Muscle of arm (tissue), 14 donors: ENCODE measurements around the gene ANO2. TPM values are rescaled to one million over a fixed set of nuclear protein-coding genes. Genes with fewer than 3 reads are reported as not detected.
A peak's percentile ranks its signal among the peaks of the same experiment; 100 is the strongest.

Experiments used
- DNase-seq: peaks from one replicate; pipeline ENCODE4 v3.0.0-alpha.2; 2013
- long read RNA-seq, 11 donors: transcript quantifications; one replicate each; lab custom pipeline, GENCODE V29; 2026
- polyA plus RNA-seq, 12 donors: library from polyadenylated mRNA; unstranded; fragments of 120-200 nt; gene quantifications; one replicate each; pipeline ENCODE4 v1.2.1, GENCODE V29; 2013; ENCODE audit not compliant: insufficient read length in 12 of 12

Gene ANO2
- 1 to 10 TPM in 10 of 12 donors, not detected in 2; 2.6 to 5.3 (median 4.5) TPM for polyA plus RNA-seq
- long read RNA-seq, donor 1, result 0 reads
- long read RNA-seq, donor 2, result 0 reads
- long read RNA-seq, donor 3, result 0 reads
- long read RNA-seq, donor 4, result 0 reads
- long read RNA-seq, donor 5, result 0 reads
- long read RNA-seq, donor 6, result 0 reads
- long read RNA-seq, donor 7, result 0 reads
- long read RNA-seq, donor 8, result 0 reads
- long read RNA-seq, donor 9, result 0 reads
- long read RNA-seq, donor 10, result 0 reads
- long read RNA-seq, donor 11, result 0 reads

DNA sequence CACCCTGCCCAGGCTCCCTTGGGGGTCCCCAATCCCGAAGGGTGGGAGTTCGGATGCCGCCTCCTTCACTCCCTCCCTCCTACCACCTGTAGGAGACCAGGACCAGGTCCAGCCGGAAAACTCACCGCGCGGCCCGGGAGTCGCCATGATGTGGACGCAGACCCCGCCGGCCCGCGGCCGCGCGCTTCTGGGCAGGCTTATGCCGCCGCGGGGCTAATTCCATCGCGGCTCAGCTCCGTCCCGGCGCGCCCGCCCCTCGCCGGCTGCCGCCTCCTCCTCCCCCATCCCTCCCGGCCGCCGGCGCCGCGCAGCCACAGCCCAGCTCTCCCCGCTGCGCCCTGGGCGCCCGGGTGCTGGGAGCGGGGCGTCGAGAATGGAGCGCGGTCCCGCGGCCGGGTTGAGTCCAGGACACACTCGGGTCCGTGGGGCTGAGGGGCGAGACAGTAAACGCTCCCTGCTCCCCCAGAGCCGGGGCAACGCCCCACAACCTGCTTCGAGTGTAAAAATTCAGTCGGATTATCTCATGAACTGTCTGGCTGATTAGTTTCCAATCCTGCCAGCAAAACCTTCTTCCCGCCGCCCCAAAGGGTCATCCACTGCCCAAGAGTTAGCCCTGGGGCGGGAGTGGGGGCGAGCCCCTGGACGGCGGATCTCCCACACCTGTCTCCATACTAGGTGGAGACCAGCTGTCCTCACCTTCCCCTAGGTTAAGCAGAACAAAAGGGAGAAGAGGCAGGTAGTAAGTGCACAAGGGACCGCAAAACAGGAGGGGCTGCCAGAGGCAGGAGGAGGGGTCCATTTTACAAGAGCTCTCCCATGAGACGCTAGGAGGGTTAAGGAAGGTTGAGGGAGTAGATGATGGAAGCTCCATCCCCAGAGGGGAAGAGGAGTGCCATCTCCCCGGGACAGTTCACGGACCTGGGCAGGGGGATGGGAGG lies at the start of gene ANO2:
Gene ANO2, minus strand, starts transcription at position 189 of the 938 bp plus-strand sequence. Its CDS starts 42 bp downstream, at position 147.
- peak; percentile 16 for DNase-seq

DNA sequence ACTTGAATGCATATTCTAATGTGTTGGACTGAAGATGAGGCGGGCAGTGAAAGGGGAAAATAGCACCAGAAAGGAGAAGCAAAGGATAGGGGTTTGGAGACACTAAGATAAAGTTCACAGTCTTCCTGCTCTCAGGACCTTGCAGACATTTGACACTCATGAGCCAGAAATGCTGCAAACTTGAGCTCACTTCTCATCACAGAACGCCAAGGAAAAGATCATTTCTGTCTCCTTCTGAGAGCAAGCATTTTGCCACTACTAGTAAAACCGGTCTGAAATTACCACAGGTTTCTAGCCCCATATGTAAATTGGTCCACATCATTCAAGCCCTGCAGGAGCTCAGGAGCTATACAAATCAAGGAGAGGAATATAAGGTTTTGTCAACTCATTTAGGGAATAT lies 44.6 kb upstream of the ANO2 start:
- no peak for DNase-seq

DNA sequence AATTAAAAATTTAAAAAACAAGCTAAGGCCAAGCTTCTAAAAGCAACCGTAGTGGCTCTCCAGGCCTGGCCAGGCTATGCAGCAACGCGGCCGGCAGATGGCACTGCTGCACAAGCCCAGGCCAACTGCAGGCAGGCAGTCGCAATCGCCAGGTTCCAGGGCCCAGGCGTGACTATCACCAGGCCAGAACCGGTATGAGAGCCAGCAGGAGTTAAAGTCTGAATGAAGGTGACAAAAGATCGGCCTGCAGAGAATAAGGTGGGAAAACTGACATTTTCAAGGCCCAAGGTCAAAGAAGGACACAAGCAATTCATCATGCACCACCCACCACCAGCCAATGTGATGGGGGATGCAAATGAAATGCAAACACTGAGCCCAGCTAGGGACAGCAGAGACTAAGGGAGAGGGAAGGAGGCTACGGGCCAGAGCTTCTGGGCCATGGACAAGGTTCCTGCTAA lies 43.6 kb upstream of the ANO2 start:
- DNase-seq, result peak; percentile 80

DNA sequence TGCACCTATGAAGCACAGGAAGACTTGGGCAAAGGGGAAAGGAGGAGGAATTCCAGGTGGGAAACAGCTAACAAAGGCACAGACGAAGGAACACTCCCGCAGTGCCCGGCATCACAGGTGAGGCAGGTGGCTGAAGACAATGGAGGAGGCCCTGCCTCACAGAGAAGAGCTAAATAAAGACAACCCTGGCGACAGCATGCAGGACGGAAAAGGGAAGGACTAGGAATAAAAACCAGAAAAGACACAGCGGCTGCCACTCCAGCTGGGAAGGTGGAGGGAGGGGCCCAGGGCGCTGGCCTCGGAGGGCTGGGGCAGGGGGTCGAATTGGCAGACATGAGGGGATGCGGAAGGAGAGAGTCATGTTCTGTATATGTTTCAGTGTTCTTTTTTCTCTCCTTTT lies 43.0 kb upstream of the ANO2 start:
- DNase-seq, result no peak

DNA sequence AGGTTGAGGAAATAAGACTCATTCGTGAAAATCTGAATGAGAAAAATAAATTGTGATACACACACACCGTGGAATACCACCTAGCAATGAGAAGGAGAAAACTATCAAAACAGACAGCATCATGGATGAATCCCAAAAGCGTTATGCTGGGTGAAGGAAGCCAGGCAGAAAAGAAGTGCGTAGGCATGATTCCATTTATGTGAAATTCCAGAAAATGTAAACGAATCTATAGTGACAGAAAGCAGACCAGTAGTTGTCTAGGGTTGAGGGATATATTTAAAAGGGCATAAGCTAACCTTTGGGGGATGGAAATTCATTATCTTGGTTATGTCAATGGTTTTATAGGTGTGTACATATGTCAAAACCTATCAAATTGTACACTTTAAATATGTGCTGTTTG lies 42.5 kb upstream of the ANO2 start:
- no peak for DNase-seq

DNA sequence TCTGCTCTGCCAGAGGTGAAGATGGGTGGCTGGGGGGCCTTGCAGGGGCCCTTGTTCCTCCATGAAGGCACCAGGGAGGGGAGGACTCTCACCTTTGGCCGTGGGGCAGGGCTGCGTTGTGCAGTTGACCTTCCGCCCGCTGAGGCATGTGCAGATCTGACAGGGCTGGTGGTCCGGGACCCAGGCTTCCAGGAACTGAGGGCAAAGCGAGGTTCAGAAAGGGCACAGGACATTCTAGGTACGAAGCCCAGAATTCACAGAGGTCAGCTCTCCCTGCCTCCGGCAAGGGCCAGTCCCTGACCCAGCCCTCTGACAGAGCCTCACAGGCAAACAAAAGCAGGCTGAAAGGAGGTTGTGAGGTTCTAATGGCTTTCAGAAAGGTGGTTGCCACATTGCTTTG lies 40.4 kb upstream of the ANO2 start:
- DNase-seq, result no peak

DNA sequence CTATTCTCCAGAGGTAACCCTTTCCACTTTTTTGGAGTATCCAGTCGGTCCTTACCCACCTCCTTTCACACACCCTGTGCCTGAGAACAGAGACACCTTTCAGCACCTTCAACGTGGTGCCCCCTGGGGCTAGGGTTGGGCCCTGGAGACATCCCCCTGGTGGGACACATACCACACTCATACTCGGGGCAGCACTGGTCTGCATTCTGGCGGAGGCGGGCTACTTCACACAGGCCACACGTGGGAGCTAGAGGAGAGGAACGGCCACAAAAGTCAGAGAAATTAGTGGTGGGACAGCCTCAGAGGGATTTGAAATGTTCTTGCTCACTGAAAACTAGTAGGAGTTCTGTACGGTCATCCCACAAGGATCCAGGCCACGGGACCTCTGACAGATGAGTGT lies 39.8 kb upstream of the ANO2 start:
- no peak for DNase-seq

DNA sequence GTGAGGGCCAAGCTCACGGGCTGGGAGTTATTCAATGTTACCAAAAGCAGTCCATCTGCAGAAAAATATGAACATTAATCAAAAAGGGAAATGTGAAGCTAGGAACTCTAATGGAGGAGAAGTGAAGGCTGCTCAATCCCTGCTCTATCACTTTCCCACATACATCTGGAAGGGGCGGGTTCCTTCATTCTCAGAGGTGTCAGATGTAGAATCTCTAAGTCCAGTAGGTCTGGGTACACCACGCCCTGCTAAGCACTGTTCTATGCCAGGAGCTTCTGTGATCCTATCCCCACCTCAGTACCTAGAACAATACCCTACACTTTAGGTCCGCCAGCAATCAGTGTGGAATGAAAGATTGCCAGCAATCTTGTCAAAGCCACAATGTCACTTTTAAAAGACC lies 37.0 kb upstream of the ANO2 start:
- no peak for DNase-seq

DNA sequence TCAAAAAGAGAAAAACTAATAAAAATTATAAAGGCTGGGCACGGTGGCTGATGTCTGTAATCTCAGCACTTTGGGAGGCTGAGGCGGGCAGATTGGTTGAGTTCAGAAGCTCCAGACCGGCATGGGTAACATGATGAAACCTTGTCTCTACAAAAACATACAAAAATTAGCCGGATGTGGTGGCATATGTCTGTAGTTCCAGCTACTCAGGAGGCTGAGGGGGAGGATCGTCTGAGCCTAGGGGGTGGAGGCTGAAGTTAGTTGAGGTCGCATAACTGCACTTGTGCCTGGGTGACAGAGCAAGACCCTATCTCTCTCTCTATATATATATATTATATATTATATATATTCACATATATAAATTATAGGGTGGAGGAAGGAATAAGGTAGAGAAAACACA lies 32.5 kb upstream of the ANO2 start:
- no peak for DNase-seq

DNA sequence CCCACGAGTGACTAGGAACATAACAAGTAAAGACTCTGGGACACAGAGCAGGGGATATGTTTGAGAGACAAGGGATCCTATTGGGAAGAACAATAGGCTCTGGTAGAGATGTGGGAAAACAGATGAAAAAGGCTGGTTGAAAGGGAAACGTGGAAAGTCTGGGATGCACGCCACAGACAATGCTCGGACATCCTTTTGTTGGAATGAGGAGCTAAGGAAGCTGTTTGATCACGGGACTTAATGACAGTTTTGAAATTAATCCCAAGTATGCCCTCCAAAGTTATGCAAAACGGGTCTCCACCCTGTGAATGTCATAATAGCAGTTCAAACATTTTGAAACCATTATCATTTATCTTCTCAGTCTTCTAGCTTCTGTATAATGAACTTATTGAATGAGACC lies 31.7 kb upstream of the ANO2 start:
- DNase-seq, result no peak

DNA sequence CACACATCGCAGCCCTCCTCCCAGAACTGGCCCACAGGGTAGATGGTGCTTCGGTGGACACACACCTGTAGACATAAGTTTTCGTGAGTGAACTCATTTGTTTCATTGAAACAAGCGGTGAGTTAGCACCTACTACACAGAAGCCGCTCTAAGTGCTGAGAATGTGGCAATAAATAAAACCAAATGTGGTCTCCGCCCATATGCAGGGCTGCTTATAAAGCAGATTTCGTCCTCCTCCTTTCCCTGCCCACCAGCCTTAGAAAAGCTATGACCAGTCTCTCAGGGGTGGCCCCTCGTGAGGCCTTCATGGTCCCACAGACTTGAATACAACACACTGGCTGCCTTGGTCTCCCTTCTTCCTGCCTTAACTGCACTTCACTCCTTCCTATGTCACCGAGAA lies 31.1 kb upstream of the ANO2 start:
- DNase-seq, result no peak

DNA sequence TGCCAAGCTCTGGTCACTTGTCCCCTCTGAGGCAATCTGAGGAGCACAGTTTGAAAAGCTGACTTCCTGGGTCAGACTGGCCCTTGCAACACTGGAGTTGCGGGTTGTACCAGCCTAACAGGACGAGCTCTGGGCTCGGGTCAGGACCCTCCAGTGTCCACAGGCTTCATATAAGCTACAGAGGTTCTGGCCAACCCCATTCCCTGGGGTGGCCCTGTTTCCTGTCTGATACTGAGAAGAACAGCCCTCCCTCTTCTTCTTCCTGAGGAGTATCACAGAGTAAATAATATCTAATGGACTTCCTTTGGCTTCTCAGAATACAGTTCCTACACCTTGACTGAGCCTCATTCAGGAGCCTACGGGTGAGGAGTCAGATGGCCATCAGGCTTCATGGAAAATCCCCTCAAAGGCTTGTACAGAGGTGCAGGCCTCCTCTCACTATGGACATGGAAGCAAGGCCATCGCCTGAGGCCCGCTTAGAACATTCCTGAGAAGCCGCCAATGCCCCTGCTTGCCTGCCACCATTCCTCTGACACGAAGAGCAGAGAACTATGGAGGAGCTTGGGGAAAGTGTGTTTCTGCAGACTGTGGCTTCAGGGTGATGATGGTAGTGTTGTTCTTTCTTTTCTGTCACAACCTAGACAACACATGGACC lies 28.5 kb upstream of the ANO2 start:
- no peak for DNase-seq

DNA sequence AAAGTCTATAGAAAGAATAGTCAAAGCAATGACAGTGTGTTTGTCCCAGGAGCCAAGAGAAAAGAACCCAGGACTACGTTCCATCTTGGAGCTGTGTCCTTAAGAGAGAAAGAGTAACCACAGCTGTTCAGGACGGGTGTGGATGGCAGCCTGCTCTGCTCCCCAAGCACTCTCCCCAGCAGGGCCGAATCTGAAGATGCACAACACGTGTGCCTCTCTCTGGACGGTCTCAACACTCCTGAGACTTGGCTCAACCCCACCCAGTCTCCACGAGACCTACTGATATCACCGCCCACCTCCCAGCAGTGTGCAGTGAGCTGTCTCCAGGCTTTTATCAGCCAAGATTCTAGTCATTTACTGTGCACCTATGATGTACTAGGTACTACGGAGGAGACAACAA lies 27.3 kb upstream of the ANO2 start:
- no peak for DNase-seq

DNA sequence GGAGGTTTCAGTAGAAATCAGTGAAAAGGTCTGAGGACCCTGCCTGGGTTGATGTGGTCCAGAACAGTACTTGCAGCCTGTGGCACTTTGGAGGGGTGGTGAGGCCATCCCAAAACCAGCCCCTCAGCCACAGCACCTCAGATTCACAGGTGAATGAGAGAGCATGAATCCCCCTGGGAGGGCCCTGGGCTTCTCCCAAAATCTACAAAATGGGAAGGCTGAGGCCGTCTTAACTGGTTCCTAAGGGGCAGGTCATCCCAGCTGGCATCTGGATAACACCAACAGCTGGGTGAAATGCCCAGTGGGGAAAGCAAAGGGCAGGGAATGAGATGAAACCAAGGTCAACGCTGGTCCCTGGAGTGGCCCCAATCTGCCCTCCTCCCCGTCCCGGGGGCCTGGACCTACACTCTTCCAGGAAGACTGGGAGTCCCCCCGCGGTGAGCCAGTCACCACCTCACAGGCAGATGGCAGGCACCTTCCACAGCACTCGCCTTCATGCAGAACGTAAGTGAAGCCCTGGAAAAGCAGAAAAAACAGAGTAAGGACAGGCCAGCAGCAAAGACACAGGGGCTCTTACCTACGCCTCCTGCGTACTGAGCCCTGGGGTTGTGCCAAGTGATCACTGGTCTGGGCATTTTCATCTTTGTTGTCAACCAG lies 26.3 kb upstream of the ANO2 start:
- DNase-seq, result no peak

DNA sequence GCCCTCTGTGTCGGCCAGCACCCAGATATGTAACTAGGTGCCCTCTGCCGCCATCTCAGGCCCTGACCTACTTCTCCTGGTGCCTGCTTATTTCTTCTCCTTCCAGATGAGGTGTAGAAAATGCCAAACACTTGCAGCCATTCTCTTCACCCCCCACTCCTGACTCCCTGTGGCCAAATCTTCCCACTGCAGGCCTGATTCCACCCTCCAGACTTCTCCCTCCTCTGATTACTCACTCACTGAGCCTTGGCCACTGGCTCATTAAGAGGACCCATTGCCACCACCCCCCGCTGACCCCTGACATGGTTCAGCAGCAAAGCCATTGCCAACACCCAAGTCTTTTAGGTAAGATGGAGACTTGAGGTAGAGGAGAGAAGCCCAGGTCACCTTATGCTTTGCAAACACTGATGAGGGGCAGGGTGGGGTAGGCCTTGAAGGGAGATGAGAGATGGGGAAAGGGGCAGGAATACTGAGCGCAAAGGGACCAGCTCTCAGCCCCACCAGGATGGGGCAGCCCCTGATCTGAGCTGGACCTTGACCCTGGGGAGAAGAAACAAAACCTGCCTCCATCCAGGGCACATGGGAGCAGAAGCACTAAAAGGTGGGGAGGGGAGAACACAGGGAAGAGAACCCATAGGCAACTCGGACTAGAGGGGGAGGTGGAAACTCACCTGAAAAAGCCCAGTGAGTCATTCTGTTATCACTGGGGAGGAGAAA lies 25.1 kb upstream of the ANO2 start:
- no peak for DNase-seq

DNA sequence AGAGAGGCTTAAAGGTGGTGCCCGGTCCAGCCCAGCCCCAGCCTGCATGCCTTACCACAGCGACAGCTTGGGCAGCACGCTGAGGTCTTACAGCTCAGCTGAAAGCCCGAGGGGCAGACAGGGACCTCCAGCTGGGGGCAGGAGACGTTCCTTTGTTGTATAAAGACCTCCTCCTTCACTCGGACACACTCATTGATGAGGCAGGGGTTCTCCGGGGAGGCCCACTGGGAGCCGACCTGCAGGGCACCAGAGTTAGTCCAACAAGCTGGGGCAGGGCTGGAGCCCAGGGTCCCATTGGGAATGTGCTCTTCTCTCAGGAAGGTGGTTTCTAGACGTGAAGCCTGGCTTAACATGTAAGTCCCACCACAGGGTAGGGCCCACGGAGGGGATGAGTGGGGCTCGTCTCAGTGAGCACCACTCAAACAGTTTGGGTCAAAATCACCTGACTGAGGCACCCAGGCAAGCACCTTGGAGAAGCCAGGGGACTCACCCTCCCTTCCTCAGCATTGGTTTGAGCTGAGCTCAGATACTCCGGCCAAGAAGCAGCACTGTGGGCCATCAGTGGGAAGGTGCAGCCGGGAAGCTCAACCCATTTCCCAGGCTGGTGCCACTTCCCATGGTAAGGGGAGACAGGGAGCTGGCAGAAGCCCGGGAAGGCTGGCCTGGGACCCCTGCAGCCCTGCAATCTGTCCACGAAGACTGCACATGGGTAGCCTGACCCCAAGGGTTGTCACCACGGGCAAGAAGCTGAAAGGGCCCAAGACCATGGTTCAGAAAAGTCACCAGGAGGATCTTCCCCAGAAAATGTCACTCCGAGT lies 24.3 kb upstream of the ANO2 start:
- DNase-seq, result no peak

DNA sequence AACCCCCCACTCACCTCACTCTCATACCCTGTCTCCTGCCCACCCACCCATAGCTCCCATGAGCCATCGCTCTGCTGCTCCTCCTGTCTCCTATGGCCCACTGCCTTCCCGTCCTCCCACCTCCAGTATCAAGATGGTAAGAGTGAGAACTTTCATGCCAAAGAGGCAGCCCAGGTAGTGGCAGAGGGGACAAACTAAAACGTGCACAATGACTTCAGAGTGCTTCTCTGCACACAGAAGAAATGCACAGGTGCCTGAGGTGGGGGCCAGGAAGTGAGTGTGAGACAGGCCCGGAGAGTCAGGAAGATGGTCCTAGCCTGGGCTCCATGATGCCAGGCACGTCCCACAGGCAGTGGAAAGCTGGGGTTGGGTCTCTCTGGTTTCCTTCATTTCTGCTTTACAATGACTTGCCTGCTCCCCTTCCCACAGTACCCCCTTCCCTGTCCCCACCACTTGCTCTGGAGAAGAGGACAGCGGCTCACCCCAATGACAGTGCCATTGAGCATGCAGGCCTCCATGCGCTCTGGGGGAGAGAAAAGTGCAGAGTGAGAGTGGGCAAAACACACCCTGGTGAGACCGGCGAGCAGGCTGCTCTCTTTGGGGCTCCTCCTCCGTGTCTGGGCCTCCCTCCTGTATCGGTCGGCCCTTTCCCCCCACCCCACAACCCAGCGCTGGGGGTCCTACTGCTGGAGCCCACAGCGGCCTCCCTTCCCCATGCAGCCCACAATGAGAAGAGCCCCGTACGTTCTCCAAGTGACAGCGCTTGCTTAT lies 22.8 kb upstream of the ANO2 start:
- DNase-seq, result no peak

DNA sequence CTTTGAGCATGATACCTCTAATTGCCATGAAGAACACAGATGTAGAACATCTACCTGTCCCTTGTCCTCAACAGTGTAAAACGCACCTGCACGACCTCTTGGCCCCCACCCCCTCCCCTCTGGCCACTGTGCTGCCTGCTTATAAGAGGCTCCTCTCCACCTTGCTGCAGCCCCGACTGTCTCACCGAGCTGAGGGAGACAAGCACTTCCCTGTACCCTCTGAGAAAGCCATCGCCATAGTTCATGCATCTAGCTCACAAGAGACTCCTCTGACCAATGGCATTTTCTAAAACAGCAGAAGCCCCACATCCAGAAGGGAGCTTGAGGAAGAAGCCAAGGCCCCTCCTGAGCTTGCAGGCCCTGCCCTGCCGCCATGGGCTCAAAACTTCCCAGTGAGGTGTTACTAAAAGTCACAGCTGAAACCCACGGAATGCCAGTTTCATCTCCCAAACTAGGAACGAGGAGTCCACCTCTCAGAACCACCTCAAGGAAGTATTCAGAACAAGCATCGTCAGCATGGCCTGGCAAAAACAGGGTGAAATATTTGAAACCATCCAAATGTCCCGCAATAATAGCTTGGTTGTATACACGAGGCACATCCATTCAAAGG lies 21.5 kb upstream of the ANO2 start:
- DNase-seq, result no peak

DNA sequence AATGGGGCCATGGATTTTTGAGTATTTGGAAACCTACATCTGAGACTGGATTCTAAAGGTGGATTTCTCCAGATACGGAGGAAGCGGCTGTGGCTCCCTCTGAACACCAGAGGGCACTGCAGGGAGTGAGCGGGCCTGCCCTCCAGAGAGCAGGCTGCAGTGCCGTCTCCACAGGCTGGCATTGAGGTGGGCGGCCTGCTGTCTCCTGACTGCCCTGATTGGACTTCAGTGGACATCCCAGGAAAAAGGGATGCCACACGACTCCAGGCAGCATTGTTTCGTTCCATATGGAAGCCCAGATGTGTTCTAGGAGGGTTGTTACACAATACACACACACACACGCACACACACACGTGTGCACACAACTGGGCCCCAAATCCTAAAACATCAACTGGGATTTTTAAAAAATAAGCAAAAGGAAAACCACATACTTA lies 20.9 kb upstream of the ANO2 start:
- no peak for DNase-seq
